Measurements from ENCODE around the gene UCHL1. TPM values are rescaled to one million over a fixed set of nuclear protein-coding genes. Genes with fewer than 3 reads are reported as not detected.

Gene UCHL1
- total and polyA plus RNA-seq, 2 of the 13 experiments (the other 11 are each of a cell fraction or from before 2014, with no cell fraction given), result not detected

- Histone ChIP-seq H3K9me3 (ENCODE audit: low read length) (no peaks in the 10 kb centered on the region), H2AFZ (ENCODE audit: low read length) (peak overlapping the region; percentile 94), H3K4me2 (ENCODE audit: low read depth, low read length) (peak overlapping the region; percentile 94), H3K27ac (ENCODE audit: extremely low read length, insufficient read depth, low read length) (peak overlapping the region; percentile 86), H3K79me2 (ENCODE audit: insufficient read depth, low read length) (peaks cover 17% of the 10 kb centered on the region), H3K9ac (ENCODE audit: insufficient read depth, low read depth, low read length) (peak overlapping the region; percentile 89), H3K4me3 (replicated peaks in 1 of 3; ENCODE audit: insufficient read depth in 1 of 3, low read depth in 2 of 3, low read length in 3 of 3) (peak overlapping the region; percentile 79 to 93 (median 81); a peak in 5 of 6 replicates), H3K4me1 (ENCODE audit: insufficient read depth, low read length) (peaks cover 24% of the 10 kb centered on the region), H4K20me1 (ENCODE audit: insufficient read depth, low read length) (no peaks in the 10 kb centered on the region), H3K27me3 (ENCODE audit: control insufficient read depth in 1 of 2, insufficient read depth in 2 of 2, low read length in 2 of 2) (peaks cover 0 to 13% of the 10 kb centered on the region in 2 experiments; a peak in 3 of 5 replicates), H3K36me3 (replicated peaks in 1 of 2; ENCODE audit: control insufficient read depth in 1 of 2, insufficient read depth in 2 of 2, low read length in 2 of 2) (no peaks in the 10 kb centered on the region)
- 0% methylated on average over 2 of the region's 2 CpGs for WGBS (ENCODE audit: low lambda C conversion rate)
- intact Hi-C loops (cut with micrococcal nuclease; ENCODE audit: unreplicated experiment), result no loop called here
- DNase-seq (ENCODE audit: low spot score), result no peak
- POLR2A ChIA-PET, result interaction anchor here (0.8 to 3.5 kb wide), 6 partner anchors 27 to 293 kb away, joined by 3 to 40 read pairs (median 4); no protein-coding TSS in a partner anchor
- CTCF ChIA-PET (ENCODE audit: low intra/inter-chr PET ratio, low total read pairs), result interaction anchor here (1.1 to 3.6 kb wide), 3 partner anchors 237 to 289 kb away, joined by 5 to 20 read pairs (median 6); no protein-coding TSS in a partner anchor
- TF ChIP-seq ZSCAN21 (CRISPR knock-in tag; IDR thresholded peaks at IDR 0.05; ENCODE audit: borderline replicate concordance) (no peak), YEATS2 (CRISPR knock-in tag; IDR thresholded peaks at IDR 0.05; ENCODE audit: borderline replicate concordance) (no peak), KDM4B (CRISPR knock-in tag; IDR thresholded peaks at IDR 0.05) (no peak), ZNF572 (CRISPR knock-in tag; IDR thresholded peaks at IDR 0.05) (no peak), MAFK (conservative IDR thresholded peaks at IDR 0.05 in 1 of 2, IDR thresholded peaks at IDR 0.05 in 1 of 2; ENCODE audit: low read length in 2 of 2) (peak in 1 of 2 experiments; percentile 63; a peak in 2 of 4 replicates), BRCA1 (CRISPR knock-in tag; IDR thresholded peaks at IDR 0.05) (no peak), ZNF337 (CRISPR knock-in tag; IDR thresholded peaks at IDR 0.05; ENCODE audit: borderline replicate concordance, low read depth) (peak; percentile 30; the same call in 1 of the 2 replicates), MAFF (IDR thresholded peaks at IDR 0.05; ENCODE audit: low read depth, low read length) (peak; percentile 65)
- TF ChIP-seq, protein P1, sequence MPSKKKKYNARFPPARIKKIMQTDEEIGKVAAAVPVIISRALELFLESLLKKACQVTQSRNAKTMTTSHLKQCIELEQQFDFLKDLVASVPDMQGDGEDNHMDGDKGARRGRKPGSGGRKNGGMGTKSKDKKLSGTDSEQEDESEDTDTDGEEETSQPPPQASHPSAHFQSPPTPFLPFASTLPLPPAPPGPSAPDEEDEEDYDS (CRISPR knock-in tag; IDR thresholded peaks at IDR 0.05), result peak; percentile 1; the same call in 1 of the 2 replicates
- TF ChIP-seq, protein P2, sequence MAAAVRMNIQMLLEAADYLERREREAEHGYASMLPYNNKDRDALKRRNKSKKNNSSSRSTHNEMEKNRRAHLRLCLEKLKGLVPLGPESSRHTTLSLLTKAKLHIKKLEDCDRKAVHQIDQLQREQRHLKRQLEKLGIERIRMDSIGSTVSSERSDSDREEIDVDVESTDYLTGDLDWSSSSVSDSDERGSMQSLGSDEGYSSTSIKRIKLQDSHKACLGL (CRISPR knock-in tag; IDR thresholded peaks at IDR 0.05), result no peak
- FAIRE-seq, result no peak
- ATAC-seq, result no peak
- in situ Hi-C loops (cut with HindIII; ENCODE audit: extremely low pct_ligation_motif_present, low pct_unique_long_range_greater_than_20kb), result loop anchor here (5.0 to 10.0 kb wide), 3 partner anchors 92 to 295 kb away; no protein-coding TSS in a partner anchor
- no TSS peak for BruUV-seq (replicated peaks)
Observed at GRCh38 chr4:41217020-41217333, 39.8 kb upstream of the UCHL1 start.
